Measurements from ENCODE around the gene TBC1D14. TPM values are rescaled to one million over a fixed set of nuclear protein-coding genes. Genes with fewer than 3 reads are reported as not detected.

Gene TBC1D14
- total RNA-seq, 1 donor from 2014 or later: 30.0 TPM

DNA sequence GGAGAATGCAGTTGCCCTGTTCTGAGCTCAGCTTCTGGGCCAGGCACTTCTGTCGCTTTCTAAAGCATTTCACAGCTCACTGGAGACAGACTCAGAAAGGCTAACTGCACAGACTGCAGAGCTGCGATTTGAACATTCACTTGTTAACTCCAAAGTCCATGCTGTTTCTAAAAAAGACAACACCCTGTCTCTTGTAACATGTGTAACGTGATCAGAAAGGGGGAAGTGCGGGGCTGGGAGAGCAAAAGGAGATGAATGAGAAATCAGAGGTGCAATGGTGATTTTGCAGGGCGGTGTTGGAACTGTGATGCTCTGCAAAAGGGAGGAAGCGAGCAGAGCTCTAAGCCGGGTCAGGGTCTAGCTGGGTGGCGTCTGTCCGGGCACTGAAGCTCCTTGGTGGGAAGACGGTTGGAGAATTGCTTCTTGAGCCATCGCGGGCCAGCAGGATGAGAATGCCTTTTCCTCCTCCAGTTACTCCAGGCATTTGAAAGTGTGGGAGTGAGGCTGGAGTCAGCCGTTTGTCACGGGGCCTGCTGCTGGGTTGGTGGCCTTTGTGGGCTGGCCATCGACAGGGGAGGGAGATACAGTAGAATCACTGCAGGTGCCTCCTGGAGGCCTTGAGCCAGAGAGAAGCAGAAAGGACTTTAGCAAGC is 20.3 kb downstream of the TBC1D14 start:
- DNase-seq: no peak

DNA sequence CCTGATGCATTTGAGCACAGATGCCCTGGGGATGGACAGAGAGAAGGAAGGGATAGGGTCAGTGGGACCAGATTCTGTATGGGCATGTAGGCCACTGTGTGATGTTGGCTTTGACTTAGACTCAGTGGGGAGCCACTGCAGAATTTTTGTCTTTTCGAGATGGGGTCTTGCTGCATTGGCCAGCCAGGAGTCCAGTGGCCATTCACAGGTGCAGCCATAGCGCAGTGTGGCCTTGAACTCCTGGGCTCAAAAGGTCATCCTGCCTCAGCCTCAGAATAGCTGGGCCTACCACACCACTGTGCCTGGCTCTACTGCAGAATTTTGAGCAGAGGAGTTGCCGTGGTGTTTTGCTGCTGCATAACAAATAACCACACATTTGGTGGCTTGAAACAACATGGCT is 22.8 kb downstream of the TBC1D14 start:
- DNase-seq: no peak

GRCh38 chr4:6932918-6933317 is 23.3 kb downstream of the TBC1D14 start:
- DNase-seq: no peak

GRCh38 chr4:6933691-6934430 is 24.2 kb downstream of the TBC1D14 start:
- DNase-seq: no peak

GRCh38 chr4:6935965-6936364 is 26.3 kb downstream of the TBC1D14 start:
- DNase-seq: no peak

DNA sequence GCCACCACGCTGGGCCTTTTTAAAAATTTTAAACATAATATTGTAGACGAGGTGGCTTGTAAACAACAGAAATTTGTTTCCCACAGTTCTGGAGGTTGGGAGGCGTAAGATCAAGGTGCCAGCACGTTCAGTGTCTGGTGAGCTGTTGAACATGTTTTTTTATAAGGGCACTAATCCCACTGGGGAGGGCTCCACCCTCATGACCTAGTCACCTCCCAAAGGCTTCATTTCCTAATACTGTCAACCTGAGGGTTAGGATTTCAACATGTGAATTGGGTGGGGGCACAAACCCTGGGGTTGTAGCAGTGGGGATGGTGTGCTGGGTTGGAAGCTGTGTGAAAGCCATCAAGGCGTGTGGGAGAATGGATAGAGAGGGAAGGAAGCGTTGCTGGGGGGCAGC is 27.6 kb downstream of the TBC1D14 start:
- DNase-seq: no peak

DNA sequence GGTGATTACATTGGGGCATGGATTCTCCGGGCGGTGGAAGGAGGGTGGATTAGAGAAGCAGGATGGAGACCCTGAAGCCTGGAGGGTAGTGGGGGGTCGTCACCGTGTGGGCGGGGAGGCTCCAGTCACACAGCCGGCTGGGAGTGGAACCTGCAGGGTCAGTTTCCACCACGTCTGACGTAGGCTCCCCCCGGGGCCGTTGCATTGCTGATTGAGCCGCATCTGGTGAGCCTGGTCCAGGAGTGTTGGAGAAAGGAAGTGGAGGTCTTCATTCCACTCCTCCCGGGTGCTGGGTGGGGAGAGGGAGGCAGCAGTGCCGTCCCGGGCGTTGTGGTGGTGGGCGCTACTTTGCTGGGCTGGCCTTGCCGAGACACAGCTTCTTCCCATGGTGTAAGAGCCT is 28.1 kb downstream of the TBC1D14 start:
- no peak for DNase-seq

- DNase-seq: peak; percentile 77
These were observed 28.6 kb downstream of the TBC1D14 start for GRCh38 chr4:6938237-6938636.

GRCh38 chr4:6938647-6939271 is 29.1 kb downstream of the TBC1D14 start:
- DNase-seq: no peak

DNA sequence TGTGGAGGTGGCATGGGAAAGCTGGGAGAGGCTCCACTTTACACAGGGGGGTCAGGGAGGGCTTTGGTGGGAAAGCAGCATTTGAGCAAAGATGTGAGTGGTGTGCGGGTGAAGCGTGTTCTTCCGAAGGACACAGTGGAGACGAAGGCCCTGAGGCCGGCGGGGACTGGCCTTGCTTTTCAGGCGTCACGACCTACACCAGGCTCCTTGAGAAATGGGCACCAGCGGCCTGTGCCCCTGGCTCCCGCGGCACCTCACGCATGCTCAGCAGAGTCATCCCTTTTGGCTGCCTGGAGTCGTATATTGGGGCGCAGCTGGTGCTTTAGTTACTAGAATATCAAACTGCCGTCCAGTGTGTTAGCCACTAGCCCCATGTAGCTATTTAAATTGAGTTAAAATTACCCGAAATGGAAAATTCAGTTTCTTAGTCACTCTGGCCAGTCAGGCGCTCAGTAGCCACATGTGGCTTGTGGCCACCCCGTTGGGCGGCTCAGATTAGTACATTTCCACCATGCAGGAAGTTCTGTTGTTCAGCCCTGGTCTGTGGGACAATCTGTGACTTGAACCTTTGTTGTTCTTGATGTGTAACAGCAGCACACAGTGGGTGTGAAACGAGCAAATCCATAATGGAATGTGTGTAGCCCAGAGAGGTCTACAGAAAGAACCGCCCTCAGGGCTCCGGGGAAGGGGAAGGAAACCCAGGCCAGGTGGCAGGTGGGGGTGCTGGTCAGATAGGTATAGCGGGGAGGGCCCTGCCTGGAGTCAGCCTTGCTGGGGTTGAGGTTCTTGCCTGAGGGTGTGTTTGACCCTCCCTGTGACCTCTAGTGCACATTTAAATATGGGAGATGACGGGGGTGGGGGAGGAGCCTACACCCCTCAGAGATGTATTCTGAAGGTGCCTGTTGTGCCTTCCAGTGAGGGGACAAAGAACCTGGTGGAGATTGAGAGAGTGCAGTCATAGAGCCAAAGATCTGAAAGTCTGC is 30.4 kb downstream of the TBC1D14 start:
- no peak for DNase-seq

- DNase-seq: no peak
These were observed 31.1 kb downstream of the TBC1D14 start for GRCh38 chr4:6940744-6941137.

DNA sequence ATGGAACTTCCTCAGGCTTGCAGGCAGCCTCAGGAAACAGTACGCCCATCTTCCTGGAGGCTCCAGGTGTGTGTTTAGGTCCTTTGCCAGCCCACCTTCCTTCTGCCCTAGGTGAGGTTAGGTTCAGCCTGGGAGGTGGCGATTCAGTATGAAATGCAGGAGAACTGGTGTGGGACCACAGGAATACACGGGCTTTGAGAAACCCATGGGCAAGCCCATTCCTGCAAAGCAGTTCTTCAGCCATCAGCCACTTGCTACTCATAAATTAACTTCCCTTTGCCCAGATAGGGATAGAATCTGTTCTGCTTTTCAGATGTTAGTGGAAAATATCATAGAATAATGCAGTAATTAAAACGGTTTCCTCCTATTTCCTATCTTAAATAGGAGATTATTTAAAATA is 32.2 kb downstream of the TBC1D14 start:
- DNase-seq: no peak

DNA sequence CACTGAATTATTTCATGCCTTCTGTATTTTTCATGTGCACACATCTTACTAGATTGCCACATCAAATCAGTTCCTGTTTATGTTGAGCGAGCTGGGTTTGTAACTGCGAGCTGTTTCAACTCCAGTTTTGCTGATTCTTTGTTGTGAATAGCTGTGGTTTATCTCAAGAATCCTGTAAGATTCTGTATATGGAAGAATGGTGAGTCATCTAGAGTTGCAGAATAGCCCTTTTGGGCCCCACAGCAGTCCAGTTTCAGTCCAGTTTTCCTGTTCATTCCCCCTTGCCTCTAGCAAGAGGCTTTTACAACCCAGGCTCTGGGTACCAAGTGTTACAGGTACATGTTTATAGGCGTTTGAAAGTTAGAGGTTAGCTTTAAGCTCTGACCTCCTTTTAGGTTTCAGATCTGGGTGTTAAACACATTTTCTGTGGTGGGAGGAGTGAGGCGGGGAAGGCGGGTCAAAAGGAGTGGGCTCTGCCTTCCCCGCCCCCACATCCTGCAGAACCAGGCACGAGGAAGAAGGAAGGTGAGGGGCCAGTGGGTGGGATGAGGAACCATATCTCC is 32.7 kb downstream of the TBC1D14 start:
- peak; percentile 53 for DNase-seq

DNA sequence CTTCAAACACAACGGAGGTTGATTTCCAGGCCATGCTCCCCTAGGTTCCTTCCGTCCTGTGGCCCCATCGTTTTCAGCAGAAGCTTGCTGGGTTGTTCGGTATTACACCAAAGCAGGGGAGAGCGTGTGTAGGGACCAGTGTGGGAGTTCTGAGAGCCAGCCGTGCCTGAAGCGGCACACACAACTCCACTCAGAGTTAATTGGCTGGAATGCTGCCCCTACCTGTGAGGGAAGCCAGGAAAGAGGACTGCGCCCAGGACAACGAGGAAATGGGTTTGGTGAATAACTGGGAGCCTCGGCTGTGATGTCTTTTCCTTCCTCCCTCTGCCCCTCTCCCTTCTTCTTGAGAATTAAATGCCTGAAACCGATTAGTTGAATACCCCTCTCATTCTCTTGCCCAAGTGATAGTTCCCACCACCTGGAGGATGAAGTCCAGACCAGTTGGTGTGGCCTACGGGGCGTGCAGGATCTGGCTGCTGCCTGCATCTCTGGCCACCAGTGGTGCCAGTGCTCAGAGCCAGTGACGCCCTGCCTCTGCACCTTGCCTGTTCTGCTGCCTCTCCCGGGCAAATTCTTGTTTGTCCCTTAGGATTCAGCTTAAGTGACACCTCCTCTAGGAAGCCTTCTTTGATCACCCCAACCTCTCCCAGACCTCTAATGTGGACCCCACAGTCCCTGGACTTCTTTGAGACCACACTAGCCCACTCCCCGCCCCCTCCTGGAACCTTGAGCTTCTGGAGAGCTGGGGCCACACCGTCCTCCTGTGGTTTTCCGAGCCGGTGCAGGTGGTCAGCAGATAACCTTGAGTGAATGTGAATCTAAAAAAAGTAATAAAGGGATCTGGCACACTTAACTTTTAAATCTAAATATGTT is 33.6 kb downstream of the TBC1D14 start:
- DNase-seq: no peak

- no peak for DNase-seq
These were observed 34.2 kb downstream of the TBC1D14 start for GRCh38 chr4:6943885-6944225.

GRCh38 chr4:6944301-6945051 is 34.9 kb downstream of the TBC1D14 start:
- peak; percentile 65 for DNase-seq

DNA sequence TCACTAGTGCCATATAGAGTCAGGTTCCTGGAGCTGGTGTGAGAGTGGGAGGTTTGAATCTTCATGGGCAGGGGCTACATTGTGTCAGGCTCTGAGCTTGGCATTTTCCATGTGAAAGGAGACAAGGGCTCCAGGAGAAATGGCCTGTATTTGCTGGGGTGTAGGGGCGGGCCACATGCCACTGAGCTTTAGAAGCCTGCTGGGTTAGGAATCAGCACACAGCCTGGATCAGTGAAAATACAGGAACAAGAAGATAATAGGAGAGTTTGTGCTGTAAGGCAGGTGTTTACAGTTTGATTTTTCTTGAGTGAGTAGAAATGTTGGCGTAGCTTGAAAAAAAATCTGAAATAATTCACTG is 35.4 kb downstream of the TBC1D14 start:
- no peak for DNase-seq

GRCh38 chr4:6946497-6946896 is 36.9 kb downstream of the TBC1D14 start:
- no peak for DNase-seq

DNA sequence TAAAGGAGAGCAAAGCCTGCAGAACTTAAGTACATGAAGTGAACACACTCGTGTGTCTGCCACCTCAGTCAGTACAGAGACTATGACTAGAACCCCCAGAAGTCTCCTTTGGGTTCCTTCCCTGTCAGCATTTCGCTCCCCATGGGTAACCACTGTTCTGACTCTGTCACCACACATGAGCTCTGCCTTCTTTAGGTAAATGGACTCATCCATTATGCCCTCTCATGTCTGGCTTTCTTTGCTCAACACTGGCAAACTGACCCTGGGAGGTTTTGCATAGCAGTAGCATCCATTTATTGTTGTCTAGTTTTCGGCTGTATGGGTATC is 38.5 kb downstream of the TBC1D14 start:
- DNase-seq: no peak

GRCh38 chr4:6951880-6952381 is 42.3 kb downstream of the TBC1D14 start:
- no peak for DNase-seq
